ENCODE results near the gene PYGB.

Gene PYGB

GRCh38 chr20:25290646-25291431 is 43.0 kb downstream of the PYGB start:
- Mint-ChIP-seq H3K4me3 (no peak overlapping the region), H3K4me1 (no peaks in the 10 kb centered on the region), H3K27ac (no peak overlapping the region), H3K9me3 (no peaks in the 10 kb centered on the region), H3K36me3 (peaks cover 16% of the 10 kb centered on the region), H3K27me3 (no peaks in the 10 kb centered on the region)
- CTCF ChIA-PET = no interaction called here
- DNase-seq = no peak

GRCh38 chr20:25291432-25292133 is 43.7 kb downstream of the PYGB start:
- Mint-ChIP-seq H3K27me3 (no peaks in the 10 kb centered on the region), H3K27ac (no peak overlapping the region), H3K4me1 (peaks cover 2% of the 10 kb centered on the region), H3K4me3 (no peak overlapping the region), H3K36me3 (peaks cover 14% of the 10 kb centered on the region), H3K9me3 (no peaks in the 10 kb centered on the region)
- DNase-seq = no peak
- CTCF ChIA-PET = no interaction called here

- Mint-ChIP-seq H3K4me3 (no peak overlapping the region), H3K27me3 (no peaks in the 10 kb centered on the region), H3K4me1 (peaks cover 4% of the 10 kb centered on the region), H3K27ac (peak overlapping the region; percentile 28), H3K36me3 (peaks cover 9% of the 10 kb centered on the region), H3K9me3 (no peaks in the 10 kb centered on the region)
- DNase-seq = no peak
- CTCF ChIA-PET = interaction anchor here (3.8 kb wide), 1 partner anchor 106 kb away, joined by 30 read pairs; no protein-coding TSS in a partner anchor
These were observed 44.4 kb downstream of the PYGB start for GRCh38 chr20:25292176-25292891.

- Mint-ChIP-seq H3K27ac (peak overlapping the region; percentile 71), H3K36me3 (peaks cover 11% of the 10 kb centered on the region)
These were observed 45.6 kb downstream of the PYGB start for GRCh38 chr20:25293507-25293906.

GRCh38 chr20:25293910-25294458 is 46.1 kb downstream of the PYGB start:
- CTCF ChIA-PET = interaction anchor here (0.8 to 3.8 kb wide), 7 partner anchors 10 to 111 kb away, joined by 3 to 30 read pairs (median 4); no protein-coding TSS in a partner anchor
- DNase-seq = no peak
- H3K9me3 Mint-ChIP-seq = no peaks in the 10 kb centered on the region
- H3K27me3 Mint-ChIP-seq = no peaks in the 10 kb centered on the region
- no peak overlapping the region for H3K4me3 Mint-ChIP-seq
- H3K4me1 Mint-ChIP-seq = peaks cover 4% of the 10 kb centered on the region
- peaks cover 11% of the 10 kb centered on the region for H3K36me3 Mint-ChIP-seq
- H3K27ac Mint-ChIP-seq = no peak overlapping the region

More at GRCh38 chr20:25293507-25293906, 45.6 kb downstream of the PYGB start:
- no peak overlapping the region for H3K4me3 Mint-ChIP-seq
- peaks cover 4% of the 10 kb centered on the region for H3K4me1 Mint-ChIP-seq
- no peaks in the 10 kb centered on the region for H3K9me3 Mint-ChIP-seq
- no peaks in the 10 kb centered on the region for H3K27me3 Mint-ChIP-seq
- CTCF ChIA-PET = interaction anchor here (0.8 to 3.8 kb wide), 5 partner anchors 10 to 105 kb away, joined by 3 to 30 read pairs (median 3); no protein-coding TSS in a partner anchor
- DNase-seq = no peak

GRCh38 chr20:25294459-25295385 is 46.8 kb downstream of the PYGB start:
- peaks cover 4% of the 10 kb centered on the region for H3K4me1 Mint-ChIP-seq
- H3K4me3 Mint-ChIP-seq = no peak overlapping the region
- CTCF ChIA-PET = interaction anchor here (0.7 to 3.8 kb wide), 12 partner anchors 9 to 155 kb away, joined by 3 to 30 read pairs (median 3); no protein-coding TSS in a partner anchor
- H3K27me3 Mint-ChIP-seq = no peaks in the 10 kb centered on the region
- no peaks in the 10 kb centered on the region for H3K9me3 Mint-ChIP-seq
- no peak overlapping the region for H3K27ac Mint-ChIP-seq
- DNase-seq = peak; percentile 70
- H3K36me3 Mint-ChIP-seq = peaks cover 10% of the 10 kb centered on the region

- no peaks in the 10 kb centered on the region for H3K9me3 Mint-ChIP-seq
- CTCF ChIA-PET = interaction anchor here (0.7 to 3.8 kb wide), 9 partner anchors 12 to 302 kb away, joined by 3 to 30 read pairs (median 6); no protein-coding TSS in a partner anchor
- H3K4me3 Mint-ChIP-seq = no peak overlapping the region
- DNase-seq = no peak
- no peaks in the 10 kb centered on the region for H3K27me3 Mint-ChIP-seq
- no peak overlapping the region for H3K27ac Mint-ChIP-seq
- peaks cover 4% of the 10 kb centered on the region for H3K4me1 Mint-ChIP-seq
- peaks cover 10% of the 10 kb centered on the region for H3K36me3 Mint-ChIP-seq
These were observed 47.7 kb downstream of the PYGB start for GRCh38 chr20:25295386-25296093.

GRCh38 chr20:25296094-25297093 is 48.5 kb downstream of the PYGB start:
- Mint-ChIP-seq H3K27ac (no peak overlapping the region), H3K27me3 (no peaks in the 10 kb centered on the region), H3K9me3 (no peaks in the 10 kb centered on the region), H3K4me3 (no peak overlapping the region), H3K36me3 (peaks cover 9% of the 10 kb centered on the region), H3K4me1 (peaks cover 4% of the 10 kb centered on the region)
- CTCF ChIA-PET = interaction anchor here (1.1 to 3.8 kb wide), 7 partner anchors 11 to 303 kb away, joined by 3 to 30 read pairs (median 6); no protein-coding TSS in a partner anchor
- peak; percentile 55 for DNase-seq

GRCh38 chr20:25297141-25297905 is 49.4 kb downstream of the PYGB start:
- no peak for DNase-seq
- H3K4me3 Mint-ChIP-seq = no peak overlapping the region
- H3K27ac Mint-ChIP-seq = no peak overlapping the region
- CTCF ChIA-PET = no interaction called here
- peaks cover 6% of the 10 kb centered on the region for H3K36me3 Mint-ChIP-seq
- no peaks in the 10 kb centered on the region for H3K27me3 Mint-ChIP-seq
- peaks cover 4% of the 10 kb centered on the region for H3K4me1 Mint-ChIP-seq
- no peaks in the 10 kb centered on the region for H3K9me3 Mint-ChIP-seq

GRCh38 chr20:25299806-25300205 is 51.9 kb downstream of the PYGB start:
- CTCF ChIA-PET = interaction anchor here (1.2 to 2.3 kb wide), 4 partner anchors 10 to 108 kb away, joined by 3 to 9 read pairs (median 5); partner anchors contain the start of gene GINS1
- no peak for DNase-seq
- no peaks in the 10 kb centered on the region for H3K9me3 Mint-ChIP-seq
- peaks cover 4% of the 10 kb centered on the region for H3K4me1 Mint-ChIP-seq
- H3K4me3 Mint-ChIP-seq = no peak overlapping the region
- no peaks in the 10 kb centered on the region for H3K27me3 Mint-ChIP-seq
- H3K27ac Mint-ChIP-seq = peak overlapping the region; percentile 21
- H3K36me3 Mint-ChIP-seq = peaks cover 3% of the 10 kb centered on the region

Measured in activated naive CD4-positive, alpha-beta T cell treated with anti-CD3 and anti-CD28 coated beads, Interleukin-2, amount 10 ng/mL, durations not matched to agents 7 days and 5 days (primary cell).